Coronary artery (tissue), 2 donors: ENCODE results near the gene ARFGAP2.

ENCODE experiments used
- DNase-seq: peaks from one replicate; pipeline ENCODE4 v3.0.0-alpha.2; 2017; ENCODE audit warnings: low spot score
- H3K27ac ChIP-seq, 2 donors: fragments of 200-600 bp; sonication (generic); one replicate each; pipeline ENCODE4 v1.5.1; 2016 to 2019
- H3K4me3 ChIP-seq: fragments of 200-600 bp; sonication (generic); 2 replicates; pipeline ENCODE4 v1.5.1; 2016; ENCODE audit warnings: mild to moderate bottlenecking, moderate library complexity
- CTCF ChIP-seq: fragments of 200-600 bp; sonication (generic); IDR thresholded peaks from one replicate; pipeline ENCODE4 v1.5.1; 2019; ENCODE audit warnings: antibody characterized with exemption

Gene ARFGAP2

GRCh38 chr11:47161890-47162289, 14.8 kb downstream of the ARFGAP2 start:
- DNase-seq: no peak
- no peak overlapping the region for H3K27ac ChIP-seq
- no peak overlapping the region for H3K4me3 ChIP-seq
- no peak for TF ChIP-seq CTCF

- H3K4me3 ChIP-seq: no peak overlapping the region
- peak; percentile 56 for TF ChIP-seq CTCF
- no peak for DNase-seq
- H3K27ac ChIP-seq: no peak overlapping the region
These were observed 15.4 kb downstream of the ARFGAP2 start for GRCh38 chr11:47161134-47161854.

DNA sequence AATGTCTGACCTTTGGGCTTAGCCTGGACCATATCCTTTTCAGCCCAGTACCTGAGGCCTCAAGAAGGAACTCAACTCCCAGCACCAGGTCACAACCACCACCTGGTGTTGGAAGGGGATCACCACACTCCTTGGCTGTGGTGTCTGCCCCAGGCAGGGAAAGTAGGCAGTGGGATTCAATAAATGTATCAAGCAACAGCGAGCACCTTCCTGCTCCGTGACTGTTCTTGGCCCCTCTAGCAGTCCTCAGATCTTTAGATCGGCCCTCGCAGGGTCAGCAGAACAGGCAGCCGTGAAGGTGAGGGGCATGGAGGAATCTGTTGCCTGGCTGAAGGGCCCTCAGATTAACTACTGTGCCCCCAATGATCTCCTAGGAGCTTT, 15.9 kb downstream of the ARFGAP2 start:
- Histone ChIP-seq H3K4me3 (no peak overlapping the region), H3K27ac (no peak overlapping the region)
- no peak for TF ChIP-seq CTCF
- no peak for DNase-seq

DNA sequence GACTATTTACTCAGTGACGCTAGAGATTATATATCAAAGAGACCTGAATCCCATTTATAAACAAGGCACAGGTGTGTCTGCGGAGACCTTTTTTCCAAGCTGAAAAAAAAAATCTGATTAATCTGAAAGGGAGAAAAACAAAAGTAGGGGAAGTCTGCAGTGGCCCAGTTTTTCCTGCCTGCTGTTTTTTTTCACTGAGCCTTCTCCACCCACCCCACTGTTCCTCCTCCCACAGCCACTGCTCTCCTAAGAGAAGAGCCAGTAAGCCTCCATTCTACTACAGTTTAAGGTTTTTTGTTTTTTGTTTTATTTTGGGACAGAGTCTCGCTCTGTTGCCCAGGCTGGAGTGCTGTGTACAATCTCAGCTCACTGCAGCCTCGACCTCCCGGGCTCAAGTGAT, 18.4 kb downstream of the ARFGAP2 start:
- no peak for DNase-seq
- Histone ChIP-seq H3K27ac (no peak overlapping the region), H3K4me3 (no peak overlapping the region)
- no peak for TF ChIP-seq CTCF

DNA sequence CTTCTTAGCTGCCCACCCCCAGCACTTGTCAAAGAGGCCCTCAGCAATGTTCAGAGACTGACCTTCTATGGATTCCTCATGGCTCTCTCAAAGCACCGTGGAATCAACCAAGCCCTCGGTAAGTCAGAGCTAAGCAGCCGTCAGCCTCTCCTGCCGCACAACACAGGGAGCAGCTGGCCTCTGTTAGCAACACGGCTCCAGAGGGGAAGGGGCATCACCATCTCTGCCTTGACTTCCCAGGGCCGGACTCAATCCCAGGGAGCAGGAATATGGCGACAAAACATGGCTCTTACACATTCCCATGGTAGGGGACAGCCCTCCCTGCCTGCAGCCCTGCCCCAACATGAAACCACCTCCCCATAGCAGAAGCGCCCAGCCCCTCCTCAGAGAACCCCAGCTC, 18.9 kb downstream of the ARFGAP2 start:
- Histone ChIP-seq H3K27ac (no peak overlapping the region), H3K4me3 (no peak overlapping the region)
- no peak for TF ChIP-seq CTCF
- DNase-seq: no peak

GRCh38 chr11:47156951-47157350, 19.7 kb downstream of the ARFGAP2 start:
- no peak for DNase-seq
- no peak for TF ChIP-seq CTCF
- Histone ChIP-seq H3K4me3 (no peak overlapping the region), H3K27ac (no peak overlapping the region)

DNA sequence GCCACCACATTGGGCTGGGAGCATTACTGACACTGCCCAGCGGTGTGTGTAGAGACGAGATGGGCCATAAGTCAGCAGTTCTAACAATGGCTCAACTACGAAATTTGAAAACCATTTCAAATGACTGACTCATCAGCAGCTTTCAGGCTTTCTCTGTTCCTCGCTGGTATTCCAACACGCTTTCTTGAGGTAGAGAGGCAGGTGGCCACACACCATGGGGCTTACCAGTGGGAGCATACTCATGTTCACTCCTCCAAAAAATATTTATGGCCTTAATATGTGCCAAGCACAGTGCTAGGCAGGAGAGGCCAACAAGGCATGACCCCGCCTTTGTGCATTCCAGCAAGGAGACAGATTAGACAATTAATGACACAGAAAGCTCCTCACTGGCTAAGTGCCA, 20.3 kb downstream of the ARFGAP2 start:
- H3K27ac ChIP-seq: no peak overlapping the region
- DNase-seq: no peak
- H3K4me3 ChIP-seq: no peak overlapping the region
- TF ChIP-seq CTCF: no peak
